Kidney glomerular epithelial cell (primary cell): Measurements from ENCODE around the gene RAP1B.

Experiments used
- DNase-seq: peaks from one replicate; lab custom pipeline; 2025; lab: John Stamatoyannopoulos, UW

The RAP1B gene

GRCh38 chr12:68612202-68612601 lies 1.5 kb downstream of the RAP1B start:
- no peak for DNase-seq

- no peak for DNase-seq
Observed at GRCh38 chr12:68612697-68613096, 2.0 kb downstream of the RAP1B start.

- no peak for DNase-seq
Observed at GRCh38 chr12:68613209-68613904, 2.7 kb downstream of the RAP1B start.

- DNase-seq: no peak
Observed at GRCh38 chr12:68614105-68614679, 3.5 kb downstream of the RAP1B start.

GRCh38 chr12:68614769-68615168 lies 4.1 kb downstream of the RAP1B start:
- no peak for DNase-seq

GRCh38 chr12:68617160-68617926 lies 6.6 kb downstream of the RAP1B start:
- no peak for DNase-seq

GRCh38 chr12:68619541-68619940 lies 8.8 kb downstream of the RAP1B start:
- DNase-seq: no peak

GRCh38 chr12:68620519-68621471 lies 10.1 kb downstream of the RAP1B start:
- no peak for DNase-seq

- DNase-seq: no peak
Observed at GRCh38 chr12:68621472-68622081, 10.9 kb downstream of the RAP1B start.

- no peak for DNase-seq
Observed at GRCh38 chr12:68622250-68622649, 11.6 kb downstream of the RAP1B start.

- DNase-seq: no peak
Observed at GRCh38 chr12:68623059-68623458, 12.4 kb downstream of the RAP1B start.

- DNase-seq: no peak
Observed at GRCh38 chr12:68623984-68624383, 13.3 kb downstream of the RAP1B start.

- DNase-seq: no peak
Observed at GRCh38 chr12:68624933-68625332, 14.2 kb downstream of the RAP1B start.

- no peak for DNase-seq
Observed at GRCh38 chr12:68627673-68628319, 17.1 kb downstream of the RAP1B start.

GRCh38 chr12:68628698-68629097 lies 18.0 kb downstream of the RAP1B start:
- no peak for DNase-seq

- no peak for DNase-seq
Observed at GRCh38 chr12:68630050-68630449, 19.4 kb downstream of the RAP1B start.

GRCh38 chr12:68630598-68630997 lies 19.9 kb downstream of the RAP1B start:
- DNase-seq: no peak

- DNase-seq: no peak
Observed at GRCh38 chr12:68631227-68631626, 20.5 kb downstream of the RAP1B start.

GRCh38 chr12:68632486-68632885 lies 21.8 kb downstream of the RAP1B start:
- no peak for DNase-seq

- DNase-seq: peak; percentile 22
Observed at GRCh38 chr12:68633614-68634558, 23.2 kb downstream of the RAP1B start.
